HG03442 (cell line): ENCODE results near the gene SGPL1.
"Not testable (repeated sequence)": the region's sequence is repeated elsewhere in the genome, so short reads cannot be mapped to it uniquely, and the experiment has no call there.

ENCODE experiments used
- ATAC-seq: cut with Tn5 transposase; IDR thresholded peaks from one replicate; pipeline ENCODE4 v1.9.1; 2021; ENCODE audit warnings: mild to moderate bottlenecking, moderate library complexity; ENCODE audit not compliant: unreplicated experiment

SGPL1 gene

GRCh38 chr10:70815504-70816219, at the start of gene SGPL1:
TSS of gene SGPL1 (plus strand) at chr10:70815948. CDS start at chr10:70816854, 906 bp downstream.
- peak; percentile 79 for ATAC-seq

- ATAC-seq: not testable (repeated sequence)
Measured at GRCh38 chr10:70768026-70768685, 47.6 kb upstream of the SGPL1 start.

GRCh38 chr10:70769121-70769520, 46.6 kb upstream of the SGPL1 start:
- ATAC-seq: no peak

GRCh38 chr10:70770001-70770400, 45.7 kb upstream of the SGPL1 start:
- no peak for ATAC-seq

- ATAC-seq: not testable (repeated sequence)
Measured at GRCh38 chr10:70770516-70770915, 45.2 kb upstream of the SGPL1 start.

- ATAC-seq: no peak
Measured at GRCh38 chr10:70771311-70772194, 44.2 kb upstream of the SGPL1 start.

GRCh38 chr10:70772627-70773026, 43.1 kb upstream of the SGPL1 start:
- ATAC-seq: no peak

- ATAC-seq: no peak
Measured at GRCh38 chr10:70773461-70773860, 42.3 kb upstream of the SGPL1 start.

- no peak for ATAC-seq
Measured at GRCh38 chr10:70773965-70774809, 41.6 kb upstream of the SGPL1 start.

- no peak for ATAC-seq
Measured at GRCh38 chr10:70774810-70775678, 40.7 kb upstream of the SGPL1 start.

- no peak for ATAC-seq
Measured at GRCh38 chr10:70775679-70776454, 39.9 kb upstream of the SGPL1 start.

- no peak for ATAC-seq
Measured at GRCh38 chr10:70776455-70777005, 39.2 kb upstream of the SGPL1 start.

- ATAC-seq: no peak
Measured at GRCh38 chr10:70777063-70777875, 38.5 kb upstream of the SGPL1 start.

GRCh38 chr10:70778267-70778924, 37.4 kb upstream of the SGPL1 start:
- ATAC-seq: no peak

GRCh38 chr10:70779088-70779487, 36.7 kb upstream of the SGPL1 start:
- ATAC-seq: no peak

GRCh38 chr10:70779511-70780369, 36.0 kb upstream of the SGPL1 start:
- no peak for ATAC-seq
